ENCODE measurements around the gene GPR158.
A peak's percentile ranks its signal among the peaks of the same experiment; 100 is the strongest.

Gene GPR158

GRCh38 chr10:25405871-25406270, 231.1 kb downstream of the GPR158 start:
- no peak for DNase-seq

GRCh38 chr10:25417611-25418010, 242.8 kb downstream of the GPR158 start:
- DNase-seq: no peak

GRCh38 chr10:25425776-25426175, 251.0 kb downstream of the GPR158 start:
- DNase-seq: no peak

- DNase-seq: no peak
These were observed 261.6 kb downstream of the GPR158 start for GRCh38 chr10:25436431-25436830.

- DNase-seq: no peak
These were observed 266.5 kb downstream of the GPR158 start for GRCh38 chr10:25441270-25441669.

- DNase-seq: no peak
These were observed 269.5 kb downstream of the GPR158 start for GRCh38 chr10:25444266-25444665.

- no peak for DNase-seq
These were observed 276.6 kb downstream of the GPR158 start for GRCh38 chr10:25451401-25451800.

GRCh38 chr10:25453619-25454018, 278.8 kb downstream of the GPR158 start:
- no peak for DNase-seq

GRCh38 chr10:25455980-25456567, 281.3 kb downstream of the GPR158 start:
- no peak for DNase-seq

- no peak for DNase-seq
These were observed 282.8 kb downstream of the GPR158 start for GRCh38 chr10:25457552-25457951.

GRCh38 chr10:25465582-25466372, 291.0 kb downstream of the GPR158 start:
- DNase-seq: peak; percentile 68

GRCh38 chr10:25467881-25468280, 293.1 kb downstream of the GPR158 start:
- DNase-seq: no peak

GRCh38 chr10:25481467-25481866, 306.7 kb downstream of the GPR158 start:
- DNase-seq: no peak

- no peak for DNase-seq
These were observed 309.2 kb downstream of the GPR158 start for GRCh38 chr10:25483999-25484398.

- DNase-seq: no peak
These were observed 312.5 kb downstream of the GPR158 start for GRCh38 chr10:25487266-25487665.

GRCh38 chr10:25492040-25492439, 317.2 kb downstream of the GPR158 start:
- DNase-seq: no peak

- DNase-seq: no peak
These were observed 317.9 kb downstream of the GPR158 start for GRCh38 chr10:25492680-25493079.

GRCh38 chr10:25493122-25493893, 318.5 kb downstream of the GPR158 start:
- DNase-seq: no peak

- DNase-seq: no peak
These were observed 322.4 kb downstream of the GPR158 start for GRCh38 chr10:25497246-25497645.

GRCh38 chr10:25498645-25499044, 323.8 kb downstream of the GPR158 start:
- no peak for DNase-seq

GRCh38 chr10:25501912-25502311, 327.1 kb downstream of the GPR158 start:
- DNase-seq: no peak

GRCh38 chr10:25502453-25502852, 327.7 kb downstream of the GPR158 start:
- DNase-seq: no peak

GRCh38 chr10:25504306-25504705, 329.5 kb downstream of the GPR158 start:
- no peak for DNase-seq

GRCh38 chr10:25504838-25505237, 330.0 kb downstream of the GPR158 start:
- no peak for DNase-seq

Measured in DMS53 (cell line).